IMR-90 (cell line): ENCODE results near the gene ZNF292. TPM values are rescaled to one million over a fixed set of nuclear protein-coding genes. Genes with fewer than 3 reads are reported as not detected.

Experiments used
- ATAC-seq: fragments of 200-7000 bp; cut with Tn5 transposase; 2 replicates; pipeline ENCODE4 v1.9.1; 2020; ENCODE audit warnings: low read depth, mild to moderate bottlenecking, moderate library complexity
- BruUV-seq: library from RNA; stranded (reverse); fragments of 400-500 nt; replicated peaks from 2 replicates; lab custom pipeline; 2021; lab: Mats Ljungman, UMichigan
- CTCF ChIA-PET: fragments of 300-600 bp; formaldehyde crosslinking; extraction: SDS; loops from one replicate; lab custom pipeline; 2021; ENCODE audit warnings: antibody characterized with exemption; lab: Yijun Ruan, JAX
- POLR2A ChIA-PET: fragments of 300-600 bp; sonication (Branson Sonifier 250); formaldehyde crosslinking; loops from one replicate; lab custom pipeline; 2022; ENCODE audit warnings: antibody characterized with exemption; ENCODE audit not compliant: unreplicated experiment; lab: Charles Lee
- DNase-seq: peaks from one replicate; pipeline ENCODE4 v3.0.0; 2013
- H2AFZ ChIP-seq: replicated peaks from 2 replicates; pipeline ENCODE3; 2013; ENCODE audit warnings: low read length, mild to moderate bottlenecking; ENCODE audit not compliant: poor library complexity
- H2AK5ac ChIP-seq: 2 replicates; pipeline ENCODE4 v1.6.1; 2013; ENCODE audit warnings: low read depth, low read length, inconsistent platforms
- H2AK9ac ChIP-seq: replicated peaks from 2 replicates; pipeline ENCODE3; 2013; ENCODE audit warnings: mild to moderate bottlenecking, low read depth, low read length, moderate library complexity; ENCODE audit not compliant: poor library complexity
- H2BK120ac ChIP-seq: 2 replicates; pipeline ENCODE4 v1.6.1; 2013; ENCODE audit warnings: low read depth, low read length, inconsistent platforms
- H2BK15ac ChIP-seq: 3 replicates; pipeline ENCODE4 v1.6.1; 2013; ENCODE audit warnings: low read depth, low read length, inconsistent platforms
- H2BK20ac ChIP-seq: 2 replicates; pipeline ENCODE4 v1.6.1; 2013; ENCODE audit warnings: low read depth, mild to moderate bottlenecking, inconsistent platforms, low read length, moderate library complexity
- H2BK5ac ChIP-seq: 2 replicates; pipeline ENCODE4 v1.6.1; 2013; ENCODE audit warnings: mild to moderate bottlenecking, low read depth, low read length, inconsistent platforms; ENCODE audit not compliant: poor library complexity, severe bottlenecking
- H3K14ac ChIP-seq: replicated peaks from 2 replicates; pipeline ENCODE4 v1.6.1; 2013; ENCODE audit warnings: low read depth, low read length, inconsistent platforms
- H3K18ac ChIP-seq: 2 replicates; pipeline ENCODE4 v1.6.1; 2013; ENCODE audit warnings: low read depth, low read length, control low read depth
- H3K23ac ChIP-seq: 2 replicates; pipeline ENCODE4 v1.6.1; 2013; ENCODE audit warnings: low read depth, low read length, inconsistent platforms
- H3K27ac ChIP-seq: 2 replicates; pipeline ENCODE4 v1.5.1; 2013; ENCODE audit warnings: mild to moderate bottlenecking, control low read depth, low read length; ENCODE audit not compliant: insufficient read depth
- H3K27me3 ChIP-seq: 2 replicates; pipeline ENCODE4 v1.6.1; 2013; ENCODE audit warnings: low read length; ENCODE audit not compliant: control insufficient read depth, insufficient read depth
- H3K36me3 ChIP-seq: 2 replicates; pipeline ENCODE4 v1.6.1; 2013; ENCODE audit warnings: low read length, mixed read lengths; ENCODE audit not compliant: control insufficient read depth, insufficient read depth
- H3K4ac ChIP-seq: 2 replicates; pipeline ENCODE4 v1.6.1; 2013; ENCODE audit warnings: low read depth, low read length, inconsistent platforms
- H3K4me1 ChIP-seq: 2 replicates; pipeline ENCODE4 v1.6.1; 2013; ENCODE audit warnings: low read length, mixed read lengths; ENCODE audit not compliant: control insufficient read depth, insufficient read depth
- H3K4me2 ChIP-seq: 2 replicates; pipeline ENCODE4 v1.6.1; 2013; ENCODE audit warnings: low read depth, mild to moderate bottlenecking, control low read depth, low read length, moderate library complexity
- H3K4me3 ChIP-seq: 2 replicates; pipeline ENCODE4 v1.5.1; 2013; ENCODE audit warnings: low read depth, mild to moderate bottlenecking, control low read depth, low read length, moderate library complexity; ENCODE audit not compliant: insufficient read depth
- H3K56ac ChIP-seq: 2 replicates; pipeline ENCODE4 v1.6.1; 2013; ENCODE audit warnings: low read length, inconsistent platforms; ENCODE audit not compliant: insufficient read depth; ENCODE audit errors: extremely low read depth
- H3K79me1 ChIP-seq, 2 experiments: 2 replicates each; pipeline ENCODE4 v1.6.1; 2013; ENCODE audit warnings: low read length in 2 of 2, inconsistent platforms in 1 of 2, low read depth in 1 of 2
- H3K9ac ChIP-seq: 2 replicates; pipeline ENCODE4 v1.6.1; 2013; ENCODE audit warnings: low read depth, low read length, control low read depth
- H3K9me1 ChIP-seq: 2 replicates; pipeline ENCODE4 v1.6.1; 2013; ENCODE audit warnings: low read length, inconsistent platforms; ENCODE audit not compliant: insufficient read depth
- H3K9me3 ChIP-seq: 2 replicates; pipeline ENCODE4 v1.6.1; 2013; ENCODE audit warnings: low read length; ENCODE audit not compliant: control insufficient read depth, insufficient read depth
- H4K20me1 ChIP-seq: 2 replicates; pipeline ENCODE4 v1.6.1; 2013; ENCODE audit warnings: low read length, inconsistent platforms; ENCODE audit not compliant: insufficient read depth
- H4K5ac ChIP-seq: 2 replicates; pipeline ENCODE4 v1.6.1; 2013; ENCODE audit warnings: mild to moderate bottlenecking, low read depth, low read length, control low read depth
- H4K8ac ChIP-seq, 2 experiments: 2 replicates each; pipeline ENCODE4 v1.6.1; 2013; ENCODE audit warnings: low read depth in 2 of 2, low read length in 2 of 2, control low read depth in 1 of 2, inconsistent platforms in 1 of 2
- H4K91ac ChIP-seq: 2 replicates; pipeline ENCODE4 v1.6.1; 2013; ENCODE audit warnings: low read depth, low read length, inconsistent platforms; ENCODE audit not compliant: insufficient read depth
- CEBPB ChIP-seq: IDR thresholded peaks from 2 replicates; pipeline ENCODE4 v1.6.1; 2012; ENCODE audit warnings: low read depth, low read length, improper control_type of control experiment
- CHD1 ChIP-seq: IDR thresholded peaks from 2 replicates; pipeline ENCODE4 v1.6.1; 2012; ENCODE audit warnings: low read depth, low read length, improper control_type of control experiment
- CTCF ChIP-seq: conservative IDR thresholded peaks from 2 replicates; pipeline ENCODE4 v1.5.1; 2012; ENCODE audit warnings: mild to moderate bottlenecking, low read depth, low read length, improper control_type of control experiment
- RAD21 ChIP-seq: IDR thresholded peaks from 2 replicates; pipeline ENCODE4 v1.6.1; 2012; ENCODE audit warnings: low read length, improper control_type of control experiment
- RCOR1 ChIP-seq: IDR thresholded peaks from 2 replicates; pipeline ENCODE4 v1.6.1; 2012; ENCODE audit warnings: mild to moderate bottlenecking, low read length, improper control_type of control experiment; ENCODE audit not compliant: insufficient replicate concordance
- WGBS, 2 experiments: methylation state at CpG; one replicate each; pipeline versions ENCODE4 v1.1.5 to v1.1.7; 2013; ENCODE audit warnings: missing lambda C conversion rate in 2 of 2; ENCODE audit not compliant: insufficient read length in 1 of 2; ENCODE audit errors: extremely low coverage in 2 of 2; 5-methylcytosine and 5-hydroxymethylcytosine counted together
- dilution Hi-C: fragments of 300-500 bp; cut with HindIII; formaldehyde crosslinking; loops from one replicate; pipeline ENCODE4 v1.14.3; 2018; ENCODE audit warnings: low sequenced_read_pairs; ENCODE audit not compliant: unreplicated experiment
- in situ Hi-C: fragments of 300-500 bp; cut with MboI; formaldehyde crosslinking; loops from 3 replicates; pipeline ENCODE4 v1.14.3; 2019; ENCODE audit warnings: low sequenced_read_pairs, inconsistent platforms, mixed read lengths
- intact Hi-C: fragments of 100-400 bp; cut with micrococcal nuclease; formaldehyde crosslinking; loops from 2 replicates; pipeline ENCODE4 v1.10.0; 2022
- polyA plus RNA-seq, 3 experiments: library from polyadenylated mRNA; depleted of rRNA; stranded (reverse); fragments of >200 nt; gene quantifications; 2 replicates each; pipeline ENCODE4 v1.2.3, GENCODE V29; 2012; ENCODE audit warnings: low replicate concordance in 1 of 3
- total RNA-seq: library from RNA; depleted of rRNA; stranded (reverse); fragments of >200 nt; gene quantifications from 2 replicates; pipeline ENCODE4 v1.2.3, GENCODE V29; 2012
- TF ChIP-seq, protein P1 (sequence below): fragments of 150-350 bp; IDR thresholded peaks from 2 replicates; pipeline ENCODE4 v1.6.1; 2016; ENCODE audit warnings: low read depth, mild to moderate bottlenecking, low read length, moderate library complexity, borderline replicate concordance

ZNF292 gene
- total and polyA plus RNA-seq, 2 of the 4 experiments (the other 2 are of a cell fraction), result 5.5 to 28.3 TPM

DNA sequence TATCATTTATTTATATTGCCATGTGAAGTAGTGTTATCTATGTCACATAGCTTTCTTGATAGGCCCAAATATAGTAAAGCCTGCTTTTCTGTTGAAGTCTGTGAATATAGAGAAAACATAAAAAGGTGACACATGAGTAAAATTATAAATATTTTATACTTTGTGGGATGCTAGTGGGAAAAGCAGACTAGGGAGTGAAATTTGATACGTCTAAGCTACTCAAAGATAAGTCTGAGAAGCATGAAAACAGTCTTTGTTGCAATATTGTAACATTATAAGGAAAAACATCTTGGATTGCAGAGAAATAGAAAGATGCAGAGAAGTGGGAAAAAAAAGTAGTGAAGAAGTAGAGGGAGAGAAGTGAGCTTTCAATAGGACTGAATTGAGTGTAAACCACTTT lies 75.4 kb downstream of the ZNF292 start:
- H3K36me3 ChIP-seq, result peaks cover 2% of the 10 kb centered on the region
- no peak overlapping the region for H2AK5ac ChIP-seq
- in situ Hi-C loops, result no loop called here
- H4K8ac ChIP-seq, result no peak overlapping the region
- H3K56ac ChIP-seq, result no peak overlapping the region
- no peak overlapping the region for H3K4me2 ChIP-seq
- DNase-seq (peak; percentile 51), ATAC-seq (peak; percentile 53; the same call in 1 of the 2 replicates)
- H3K9me3 ChIP-seq, result no peaks in the 10 kb centered on the region
- no TSS peak for BruUV-seq
- no CpG with 5 or more reads among the region's 1 CpG for WGBS, 2 experiments
- H3K4ac ChIP-seq, result no peak overlapping the region
- H2BK15ac ChIP-seq, result no peak overlapping the region
- peaks cover 15 to 26% of the 10 kb centered on the region in 2 experiments for H3K79me1 ChIP-seq
- TF ChIP-seq CEBPB (no peak), RAD21 (no peak), RCOR1 (no peak), CHD1 (no peak), CTCF (no peak)
- TF ChIP-seq, protein P1, sequence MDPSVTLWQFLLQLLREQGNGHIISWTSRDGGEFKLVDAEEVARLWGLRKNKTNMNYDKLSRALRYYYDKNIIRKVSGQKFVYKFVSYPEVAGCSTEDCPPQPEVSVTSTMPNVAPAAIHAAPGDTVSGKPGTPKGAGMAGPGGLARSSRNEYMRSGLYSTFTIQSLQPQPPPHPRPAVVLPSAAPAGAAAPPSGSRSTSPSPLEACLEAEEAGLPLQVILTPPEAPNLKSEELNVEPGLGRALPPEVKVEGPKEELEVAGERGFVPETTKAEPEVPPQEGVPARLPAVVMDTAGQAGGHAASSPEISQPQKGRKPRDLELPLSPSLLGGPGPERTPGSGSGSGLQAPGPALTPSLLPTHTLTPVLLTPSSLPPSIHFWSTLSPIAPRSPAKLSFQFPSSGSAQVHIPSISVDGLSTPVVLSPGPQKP, result no peak
- H4K20me1 ChIP-seq, result no peaks in the 10 kb centered on the region
- H4K5ac ChIP-seq, result no peak overlapping the region
- no peak overlapping the region for H2BK5ac ChIP-seq
- H2AK9ac ChIP-seq, result no peak overlapping the region
- no peak overlapping the region for H3K18ac ChIP-seq
- H3K27me3 ChIP-seq, result no peaks in the 10 kb centered on the region
- H3K9ac ChIP-seq, result no peak overlapping the region
- H3K4me1 ChIP-seq, result no peaks in the 10 kb centered on the region
- H2BK120ac ChIP-seq, result no peak overlapping the region
- H3K23ac ChIP-seq, result no peak overlapping the region
- no peak overlapping the region for H3K4me3 ChIP-seq
- ChIA-PET CTCF (no interaction called here), POLR2A (no interaction called here)
- no peaks in the 10 kb centered on the region; the same call in 1 of the 2 replicates for H3K9me1 ChIP-seq
- intact Hi-C loops, result no loop called here
- H2BK20ac ChIP-seq, result no peak overlapping the region
- dilution Hi-C loops, result no loop called here
- no peak overlapping the region for H4K91ac ChIP-seq
- no peak overlapping the region for H2AFZ ChIP-seq
- no peak overlapping the region for H3K14ac ChIP-seq
- H3K27ac ChIP-seq, result no peak overlapping the region
